Measurements from ENCODE around the gene TRIM15. TPM values are rescaled to one million over a fixed set of nuclear protein-coding genes. Genes with fewer than 3 reads are reported as not detected.

The TRIM15 gene
- total RNA-seq, 1 experiment from 2014 or later: not detected

Other genes with a start within 250 kb of the TRIM15 start
- 244 and 284 TPM in 2 replicates for gene HLA-A, start 221.0 kb upstream of the TRIM15 start, total RNA-seq (2014; rRNA removed; shearing (Covaris generic))
- gene POLR1H, start 102.3 kb upstream of the TRIM15 start, total RNA-seq (2014; rRNA removed; shearing (Covaris generic)): 16.7 and 19.4 TPM in 2 replicates
- gene PPP1R11, start 96.3 kb upstream of the TRIM15 start, total RNA-seq (2014; rRNA removed; shearing (Covaris generic)): 33.8 and 38.3 TPM in 2 replicates
- not detected in 2 replicates for gene RNF39, start 87.8 kb upstream of the TRIM15 start, total RNA-seq (2014; rRNA removed; shearing (Covaris generic))
- gene TRIM31, start 50.5 kb upstream of the TRIM15 start, total RNA-seq (2014; rRNA removed; shearing (Covaris generic)): not detected in 2 replicates
- not detected in 2 replicates for gene TRIM40, start 27.4 kb upstream of the TRIM15 start, total RNA-seq (2014; rRNA removed; shearing (Covaris generic))
- gene TRIM10, start 2.3 kb upstream of the TRIM15 start, total RNA-seq (2014; rRNA removed; shearing (Covaris generic)): not detected in 2 replicates
- 27.8 and 37.0 TPM in 2 replicates for gene TRIM26, start 49.9 kb downstream of the TRIM15 start, total RNA-seq (2014; rRNA removed; shearing (Covaris generic))
- 7.9 and 24.0 TPM in 2 replicates for gene TRIM39, start 163.4 kb downstream of the TRIM15 start, total RNA-seq (2014; rRNA removed; shearing (Covaris generic))
- 48.7 and 124 TPM in 2 replicates for gene RPP21, start 181.6 kb downstream of the TRIM15 start, total RNA-seq (2014; rRNA removed; shearing (Covaris generic))